Measurements from ENCODE around the gene PPM1F. TPM values are rescaled to one million over a fixed set of nuclear protein-coding genes. Genes with fewer than 3 reads are reported as not detected.

The PPM1F gene
- total and polyA plus RNA-seq, 7 experiments from 2014 or later, result 8.8 to 58.0 (median 25.3) TPM

GRCh38 chr22:21985214-21985613 lies 32.6 kb upstream of the PPM1F start:
- CTCF ChIA-PET, result no interaction called here
- intact Hi-C loops (cut with micrococcal nuclease), result no loop called here
- no peak for DNase-seq

GRCh38 chr22:21984793-21985192 lies 32.1 kb upstream of the PPM1F start:
- no peak overlapping the region for H3K27ac ChIP-seq (ENCODE audit: low read depth, low read length)
- intact Hi-C loops (cut with micrococcal nuclease), result loop anchor here in 1 of 2 donors (5.0 kb wide), 1 partner anchor 37 kb away; no protein-coding TSS in a partner anchor
- H3K9me3 ChIP-seq (ENCODE audit: control insufficient read depth in 2 of 3, low read length in 3 of 3), result no peaks in the 10 kb centered on the region
- H3K4me1 ChIP-seq (ENCODE audit: control insufficient read depth in 2 of 2, insufficient read depth in 2 of 2, low read length in 2 of 2), result peaks cover 12% of the 10 kb centered on the region in 2 donors
- Mint-ChIP-seq H3K27me3 (peaks cover 0 to 5% (median 0%) of the 10 kb centered on the region in 5 donors), H3K4me1 (peaks cover 5 to 33% (median 26%) of the 10 kb centered on the region in 7 donors), H3K9me3 (no peaks in the 10 kb centered on the region), H3K4me3 (peak overlapping the region in 5 of 10 donors; percentile 32 to 53 (median 48)), H3K36me3 (no peaks in the 10 kb centered on the region), H3K27ac (peak overlapping the region in 2 of 9 donors; percentile 45 to 46)
- H3K36me3 ChIP-seq (ENCODE audit: control insufficient read depth in 2 of 3, insufficient read depth in 3 of 3, low read length in 3 of 3), result peaks cover 0 to 5% (median 0%) of the 10 kb centered on the region in 3 experiments
- ATAC-seq, result no peak
- CTCF ChIA-PET, result interaction anchor here (0.6 kb wide), 1 partner anchor 223 kb away, joined by 3 read pairs; no protein-coding TSS in a partner anchor
- POLR2A ChIA-PET, result no interaction called here
- no peaks in the 10 kb centered on the region for H3K27me3 ChIP-seq (ENCODE audit: control insufficient read depth in 2 of 2, insufficient read depth in 2 of 2, low read length in 2 of 2)
- DNase-seq, result no peak
- H3K4me3 ChIP-seq (ENCODE audit: low read length), result no peak overlapping the region

More at GRCh38 chr22:21985214-21985613, 32.6 kb upstream of the PPM1F start:
- Mint-ChIP-seq H3K4me3 (no peak overlapping the region), H3K36me3 (no peaks in the 10 kb centered on the region), H3K27me3 (peaks cover 0 to 5% (median 0%) of the 10 kb centered on the region in 5 donors), H3K27ac (no peak overlapping the region), H3K9me3 (no peaks in the 10 kb centered on the region), H3K4me1 (peaks cover 5 to 29% (median 22%) of the 10 kb centered on the region in 7 donors)
- POLR2A ChIA-PET, result no interaction called here
- ATAC-seq, result no peak
- peaks cover 12% of the 10 kb centered on the region in 2 donors for H3K4me1 ChIP-seq (ENCODE audit: control insufficient read depth in 2 of 2, insufficient read depth in 2 of 2, low read length in 2 of 2)
- no peaks in the 10 kb centered on the region for H3K9me3 ChIP-seq (ENCODE audit: control insufficient read depth in 2 of 3, low read length in 3 of 3)
- peaks cover 0 to 5% (median 0%) of the 10 kb centered on the region in 3 experiments for H3K36me3 ChIP-seq (ENCODE audit: control insufficient read depth in 2 of 3, insufficient read depth in 3 of 3, low read length in 3 of 3)
- no peaks in the 10 kb centered on the region for H3K27me3 ChIP-seq (ENCODE audit: control insufficient read depth in 2 of 2, insufficient read depth in 2 of 2, low read length in 2 of 2)
- H3K27ac ChIP-seq (ENCODE audit: low read depth, low read length), result no peak overlapping the region
- no peak overlapping the region for H3K4me3 ChIP-seq (ENCODE audit: low read length)

GRCh38 chr22:21982338-21982965 lies 29.8 kb upstream of the PPM1F start, which contains the start of gene TOP3B:
TOP3B (minus strand) TSS chr22:21982787; CDS start chr22:21975709, 7,078 bp downstream.
- peak; percentile 95 for ATAC-seq
- CTCF ChIA-PET, result interaction anchor here (0.7 to 1.5 kb wide), 3 partner anchors 10 to 263 kb away, joined by 3 to 6 read pairs (median 3); no protein-coding TSS in a partner anchor
- Mint-ChIP-seq H3K4me1 (peaks cover 14 to 51% (median 47%) of the 10 kb centered on the region in 7 donors), H3K27ac (peak within 1 kb of the TSS; percentile 81 to 94 (median 87)), H3K9me3 (no peaks in the 10 kb centered on the region), H3K4me3 (peak within 1 kb of the TSS; percentile 86 to 92 (median 89)), H3K36me3 (no peaks in the 10 kb centered on the region), H3K27me3 (no peaks in the 10 kb centered on the region)
- peak within 1 kb of the TSS; percentile 86 for H3K27ac ChIP-seq (ENCODE audit: low read depth, low read length)
- peak within 1 kb of the TSS; percentile 90 for H3K4me3 ChIP-seq (ENCODE audit: low read length)
- no peaks in the 10 kb centered on the region for H3K27me3 ChIP-seq (ENCODE audit: control insufficient read depth in 2 of 2, insufficient read depth in 2 of 2, low read length in 2 of 2)
- DNase-seq, result peak; percentile 66 to 87 (median 74)
- peaks cover 0 to 17% (median 0%) of the 10 kb centered on the region in 3 experiments for H3K36me3 ChIP-seq (ENCODE audit: control insufficient read depth in 2 of 3, insufficient read depth in 3 of 3, low read length in 3 of 3)
- POLR2A ChIA-PET, result interaction anchor here (0.6 to 1.9 kb wide), 6 partner anchors 9 to 1085 kb away, joined by 3 to 6 read pairs (median 4); no protein-coding TSS in a partner anchor
- peaks cover 12% of the 10 kb centered on the region in 2 donors for H3K4me1 ChIP-seq (ENCODE audit: control insufficient read depth in 2 of 2, insufficient read depth in 2 of 2, low read length in 2 of 2)
- intact Hi-C loops (cut with micrococcal nuclease), result loop anchor here in 1 of 2 donors (5.0 kb wide), 1 partner anchor 35 kb away; no protein-coding TSS in a partner anchor
- H3K9me3 ChIP-seq (ENCODE audit: control insufficient read depth in 2 of 3, low read length in 3 of 3), result no peaks in the 10 kb centered on the region

- H3K36me3 Mint-ChIP-seq, result no peaks in the 10 kb centered on the region
- H3K4me1 Mint-ChIP-seq, result peaks cover 15 to 56% (median 49%) of the 10 kb centered on the region in 7 donors
- no peaks in the 10 kb centered on the region for H3K27me3 Mint-ChIP-seq
- no peaks in the 10 kb centered on the region for H3K9me3 ChIP-seq (ENCODE audit: control insufficient read depth in 2 of 3, low read length in 3 of 3)
- ATAC-seq, result no peak
- peaks cover 12% of the 10 kb centered on the region in 2 donors for H3K4me1 ChIP-seq (ENCODE audit: control insufficient read depth in 2 of 2, insufficient read depth in 2 of 2, low read length in 2 of 2)
- H3K27me3 ChIP-seq (ENCODE audit: control insufficient read depth in 2 of 2, insufficient read depth in 2 of 2, low read length in 2 of 2), result no peaks in the 10 kb centered on the region
- no peaks in the 10 kb centered on the region for H3K9me3 Mint-ChIP-seq
- ChIA-PET POLR2A (interaction anchor here (0.6 to 1.9 kb wide), 6 partner anchors 9 to 1084 kb away, joined by 3 to 6 read pairs (median 4); no protein-coding TSS in a partner anchor), CTCF (interaction anchor here (0.7 to 1.5 kb wide), 3 partner anchors 10 to 263 kb away, joined by 3 to 6 read pairs (median 3); no protein-coding TSS in a partner anchor)
- peak overlapping the region; percentile 86 to 92 (median 89) for H3K4me3 Mint-ChIP-seq
- H3K4me3 ChIP-seq (ENCODE audit: low read length), result peak overlapping the region; percentile 90
- H3K36me3 ChIP-seq (ENCODE audit: control insufficient read depth in 2 of 3, insufficient read depth in 3 of 3, low read length in 3 of 3), result peaks cover 0 to 17% (median 0%) of the 10 kb centered on the region in 3 experiments
- DNase-seq, result no peak
- peak overlapping the region; percentile 81 to 94 (median 87) for H3K27ac Mint-ChIP-seq
- peak overlapping the region; percentile 86 for H3K27ac ChIP-seq (ENCODE audit: low read depth, low read length)
- intact Hi-C loops (cut with micrococcal nuclease), result loop anchor here in 1 of 2 donors (5.0 kb wide), 1 partner anchor 35 kb away; no protein-coding TSS in a partner anchor
These were observed 29.2 kb upstream of the PPM1F start for GRCh38 chr22:21981874-21982273.

GRCh38 chr22:21980547-21980946 lies 27.9 kb upstream of the PPM1F start:
- intact Hi-C loops (cut with micrococcal nuclease), result loop anchor here in 1 of 2 donors (5.0 kb wide), 1 partner anchor 33 kb away; no protein-coding TSS in a partner anchor

GRCh38 chr22:21978564-21979386 lies 26.1 kb upstream of the PPM1F start:
- POLR2A ChIA-PET, result no interaction called here
- Mint-ChIP-seq H3K9me3 (no peaks in the 10 kb centered on the region), H3K4me3 (peak overlapping the region in 5 of 10 donors; percentile 3 to 65 (median 13)), H3K27me3 (no peaks in the 10 kb centered on the region), H3K36me3 (peaks cover 0 to 17% (median 0%) of the 10 kb centered on the region in 5 donors), H3K4me1 (peaks cover 23 to 67% (median 62%) of the 10 kb centered on the region in 7 donors), H3K27ac (peak overlapping the region; percentile 7 to 78 (median 42))
- DNase-seq, result no peak
- Histone ChIP-seq H3K4me3 (ENCODE audit: low read length) (no peak overlapping the region), H3K27ac (ENCODE audit: low read depth, low read length) (no peak overlapping the region), H3K36me3 (ENCODE audit: control insufficient read depth in 2 of 3, insufficient read depth in 3 of 3, low read length in 3 of 3) (peaks cover 0 to 40% (median 0%) of the 10 kb centered on the region in 3 experiments), H3K27me3 (ENCODE audit: control insufficient read depth in 2 of 2, insufficient read depth in 2 of 2, low read length in 2 of 2) (no peaks in the 10 kb centered on the region), H3K4me1 (ENCODE audit: control insufficient read depth in 2 of 2, insufficient read depth in 2 of 2, low read length in 2 of 2) (peaks cover 12% of the 10 kb centered on the region in 2 donors), H3K9me3 (ENCODE audit: control insufficient read depth in 2 of 3, low read length in 3 of 3) (no peaks in the 10 kb centered on the region)
- CTCF ChIA-PET, result interaction anchor here (1.1 kb wide), 1 partner anchor 38 kb away, joined by 3 read pairs; no protein-coding TSS in a partner anchor
- intact Hi-C loops (cut with micrococcal nuclease), result no loop called here
- ATAC-seq, result no peak

More at GRCh38 chr22:21980547-21980946, 27.9 kb upstream of the PPM1F start:
- ATAC-seq (no peak), DNase-seq (no peak)
- H3K36me3 Mint-ChIP-seq, result peaks cover 0 to 4% (median 0%) of the 10 kb centered on the region in 5 donors
- ChIA-PET CTCF (no interaction called here), POLR2A (no interaction called here)
- no peaks in the 10 kb centered on the region for H3K27me3 Mint-ChIP-seq
- Histone ChIP-seq H3K9me3 (ENCODE audit: control insufficient read depth in 2 of 3, low read length in 3 of 3) (no peaks in the 10 kb centered on the region), H3K27ac (ENCODE audit: low read depth, low read length) (no peak overlapping the region), H3K36me3 (ENCODE audit: control insufficient read depth in 2 of 3, insufficient read depth in 3 of 3, low read length in 3 of 3) (peaks cover 0 to 22% (median 0%) of the 10 kb centered on the region in 3 experiments), H3K4me3 (ENCODE audit: low read length) (no peak overlapping the region), H3K27me3 (ENCODE audit: control insufficient read depth in 2 of 2, insufficient read depth in 2 of 2, low read length in 2 of 2) (no peaks in the 10 kb centered on the region), H3K4me1 (ENCODE audit: control insufficient read depth in 2 of 2, insufficient read depth in 2 of 2, low read length in 2 of 2) (peaks cover 12% of the 10 kb centered on the region in 2 donors)
- H3K4me3 Mint-ChIP-seq, result peak overlapping the region in 8 of 10 donors; percentile 39 to 92 (median 89)
- no peaks in the 10 kb centered on the region for H3K9me3 Mint-ChIP-seq
- H3K27ac Mint-ChIP-seq, result peak overlapping the region in 4 of 9 donors; percentile 26 to 62 (median 48)
- peaks cover 23 to 67% (median 61%) of the 10 kb centered on the region in 7 donors for H3K4me1 Mint-ChIP-seq

All from naive thymus-derived CD4-positive, alpha-beta T cell (primary cell).